GM12875 (cell line): ENCODE data around the gene PTDSS2.

Source experiments
- H3K4me3 ChIP-seq: one replicate; pipeline ENCODE4 v1.5.1; 2011; ENCODE audit warnings: low read depth, low read length, control low read depth
- CTCF ChIP-seq: IDR thresholded peaks from 2 replicates; pipeline ENCODE4 v1.5.1; 2011; ENCODE audit warnings: low read depth, mild to moderate bottlenecking, control low read depth, inconsistent platforms, low read length, moderate library complexity, borderline replicate concordance; ENCODE audit not compliant: insufficient read depth

Gene PTDSS2

DNA sequence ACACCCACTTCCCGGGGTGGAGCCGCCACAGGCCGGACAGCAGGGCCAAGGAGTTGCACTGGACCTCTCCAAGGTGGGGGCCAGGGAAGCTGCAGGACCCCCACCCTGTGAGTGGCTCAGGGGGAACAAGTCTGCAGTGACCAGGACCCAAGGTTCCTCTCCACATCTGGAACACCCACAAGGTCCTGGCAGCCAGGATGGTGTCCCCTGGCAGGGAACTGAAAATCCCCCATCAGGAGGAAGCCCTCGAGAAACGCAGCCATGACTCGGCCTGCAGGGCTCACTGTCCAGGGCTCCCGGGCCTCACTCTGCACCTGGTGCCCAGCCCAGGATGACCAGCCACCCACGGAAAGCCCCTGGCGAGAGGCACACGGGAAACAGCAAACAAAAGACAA, 45.5 kb downstream of the PTDSS2 start:
- H3K4me3 ChIP-seq = no peak overlapping the region
- TF ChIP-seq CTCF = no peak

DNA sequence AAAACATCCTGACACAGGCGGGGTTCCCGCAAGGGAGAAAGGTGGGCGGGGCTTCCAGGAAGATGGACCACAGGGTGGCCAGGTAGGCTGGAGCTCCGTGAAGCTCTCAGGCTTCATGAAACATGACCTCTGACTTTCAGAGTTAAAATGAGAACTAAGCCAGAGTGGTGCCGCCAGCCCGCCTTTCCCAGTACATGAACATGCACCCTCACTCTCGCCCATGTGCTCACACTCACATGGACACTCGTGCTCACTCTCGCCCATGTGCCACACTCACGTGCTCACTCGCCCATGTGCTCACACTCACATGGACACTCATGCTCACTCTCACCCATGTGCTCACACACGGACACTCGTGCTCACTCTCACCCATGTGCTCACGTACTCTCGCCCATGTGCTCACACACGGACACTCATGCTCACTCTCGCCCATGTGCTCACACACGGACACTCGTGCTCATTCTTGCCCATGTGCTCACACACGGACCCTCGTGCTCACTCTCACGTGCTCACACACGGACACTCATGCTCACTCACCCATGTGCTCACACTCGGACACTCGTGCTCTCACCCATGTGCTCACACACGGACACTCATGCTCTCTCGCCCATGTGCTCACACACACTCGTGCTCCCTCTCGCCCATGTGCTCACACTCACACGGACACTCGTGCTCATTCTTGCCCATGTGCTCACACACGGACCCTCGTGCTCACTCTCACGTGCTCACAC, 46.9 kb downstream of the PTDSS2 start:
- TF ChIP-seq CTCF = no peak
- H3K4me3 ChIP-seq = no peak overlapping the region

GRCh38 chr11:497565-498296, 47.7 kb downstream of the PTDSS2 start:
- TF ChIP-seq CTCF = no peak
- H3K4me3 ChIP-seq = no peak overlapping the region

DNA sequence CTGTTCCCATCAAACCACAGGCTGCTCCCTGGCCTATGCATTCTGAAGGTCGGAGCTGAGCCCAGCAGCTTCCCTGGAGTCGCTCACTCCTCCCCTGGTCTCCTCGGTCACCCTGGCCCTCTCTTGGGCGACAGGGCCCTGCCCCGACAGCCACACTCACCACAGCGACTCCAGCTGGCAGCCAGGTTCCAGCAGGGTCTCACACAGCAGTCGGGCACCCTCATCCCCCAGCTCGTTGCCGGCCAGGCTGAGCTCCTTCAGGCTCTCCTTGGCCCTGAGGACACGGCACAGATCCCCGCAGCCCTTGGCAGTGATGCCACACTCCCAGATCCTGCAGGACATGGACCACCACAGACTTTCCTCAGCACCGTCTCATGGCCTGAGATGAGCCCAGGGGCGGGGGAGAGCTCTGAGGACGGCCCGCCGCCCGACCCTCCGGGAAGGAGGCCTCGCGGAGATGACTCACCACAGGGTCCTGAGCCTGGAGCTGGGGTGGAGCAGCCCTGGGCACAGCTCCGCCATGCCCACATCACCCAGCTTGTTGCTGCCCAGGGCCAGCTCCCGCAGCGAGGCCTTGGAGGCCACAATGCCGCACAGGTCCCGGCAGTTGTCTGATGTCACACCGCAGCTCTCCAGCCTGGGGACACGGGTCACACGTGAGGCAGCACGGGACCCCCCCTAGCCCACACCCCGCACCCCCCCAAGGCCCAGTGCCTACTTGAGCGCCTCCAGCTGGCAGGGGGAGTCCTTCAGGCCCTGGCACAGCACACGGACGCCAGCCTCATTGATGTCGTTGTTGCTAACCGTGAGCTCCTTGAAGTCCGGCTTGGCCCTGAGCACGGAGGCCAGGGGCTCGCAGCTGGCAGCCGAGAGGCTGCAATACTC, 48.5 kb downstream of the PTDSS2 start:
- TF ChIP-seq CTCF = no peak
- no peak overlapping the region for H3K4me3 ChIP-seq

DNA sequence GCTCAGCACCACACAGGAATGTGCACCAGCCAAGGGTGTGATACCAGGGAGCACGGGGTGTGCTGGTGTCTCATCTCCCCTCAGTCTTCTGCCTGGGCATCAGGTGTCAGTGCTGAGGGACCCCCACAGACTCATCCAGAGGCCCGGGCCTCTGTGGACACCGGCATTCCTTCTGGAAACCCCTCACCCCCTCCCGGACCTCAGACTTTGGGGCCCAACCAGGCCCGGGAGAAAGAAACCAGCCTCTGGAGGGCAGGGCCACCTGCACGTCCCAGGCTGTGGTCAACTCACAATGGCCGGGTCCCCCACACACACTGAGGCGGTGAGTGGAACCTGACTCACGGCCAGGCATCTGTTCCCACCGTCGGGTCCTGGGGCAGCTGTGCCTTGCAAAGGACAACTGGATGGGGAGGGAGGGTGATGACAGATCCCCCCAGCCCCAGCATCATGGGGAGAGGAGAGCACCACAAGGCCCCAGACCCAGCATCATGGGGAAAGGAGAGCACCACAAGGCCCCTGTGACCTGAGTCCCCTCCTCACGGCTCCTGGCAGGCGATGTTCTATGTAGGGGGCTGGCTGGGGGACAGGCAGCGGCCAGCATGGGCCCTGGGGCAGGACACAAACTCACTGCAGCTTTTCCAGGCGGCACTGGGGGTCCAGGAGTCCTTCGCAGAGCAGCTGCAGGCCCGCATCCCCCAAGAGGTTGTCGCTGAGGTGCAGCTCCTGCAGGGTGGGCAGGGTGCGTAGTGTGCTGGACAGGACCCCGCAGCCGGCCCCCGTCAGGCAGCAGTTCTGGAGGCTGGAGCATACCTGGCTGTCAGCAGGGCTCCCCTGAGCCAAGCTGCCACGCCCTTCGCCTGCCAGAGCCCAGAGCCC, 49.4 kb downstream of the PTDSS2 start:
- TF ChIP-seq CTCF = no peak
- H3K4me3 ChIP-seq = no peak overlapping the region

GRCh38 chr11:501001-501682, 51.1 kb downstream of the PTDSS2 start:
- no peak overlapping the region for H3K4me3 ChIP-seq
- no peak for TF ChIP-seq CTCF
